CD4-positive, CD25-positive, alpha-beta regulatory T cell (primary cell): ENCODE data around the gene MICAL2. TPM values are rescaled to one million over a fixed set of nuclear protein-coding genes. Genes with fewer than 3 reads are reported as not detected.

Experiments
- ATAC-seq, 2 donors: fragments of 150-1000 bp; cut with Tn5 transposase; one replicate each; pipeline ENCODE4 v1.10.0; 2021; ENCODE audit warnings: low read depth in 2 of 2, moderate number of reproducible peaks in 2 of 2, moderate library complexity in 1 of 2
- DNase-seq, 3 donors: peaks; one replicate each; pipeline versions ENCODE4 v3.0.0 to v3.0.0-alpha.2; 2012 to 2022; ENCODE audit warnings: mixed read lengths in 1 of 3
- H3K27ac ChIP-seq: one replicate; pipeline ENCODE4 v1.7.0; 2013; ENCODE audit warnings: mild to moderate bottlenecking, low read length; ENCODE audit not compliant: insufficient read depth, poor library complexity, severe bottlenecking
- H3K27me3 ChIP-seq: one replicate; pipeline ENCODE4 v1.7.0; 2013; ENCODE audit warnings: low read length; ENCODE audit not compliant: control insufficient read depth, insufficient read depth
- H3K36me3 ChIP-seq: one replicate; pipeline ENCODE4 v1.7.0; 2013; ENCODE audit warnings: mild to moderate bottlenecking, low read length, moderate library complexity; ENCODE audit not compliant: control insufficient read depth, insufficient read depth
- H3K4me1 ChIP-seq: 2 replicates; pipeline ENCODE4 v1.7.0; 2013; ENCODE audit warnings: mild to moderate bottlenecking, low read length; ENCODE audit not compliant: insufficient read depth, control insufficient read depth, poor library complexity, severe bottlenecking
- H3K4me3 ChIP-seq: one replicate; pipeline ENCODE4 v1.7.0; 2013; ENCODE audit warnings: low read depth, mild to moderate bottlenecking, low read length, moderate library complexity
- H3K9me3 ChIP-seq, 2 experiments: 1 replicate in 1 of 2; 2 replicates in 1 of 2; pipeline ENCODE4 v1.7.0; 2013; ENCODE audit warnings: low read length in 2 of 2, mild to moderate bottlenecking in 1 of 2, moderate library complexity in 1 of 2; ENCODE audit not compliant: control insufficient read depth in 2 of 2
- H3K27ac Mint-ChIP-seq, 3 donors: one replicate each; pipeline ENCODE4 v1.8.0; 2020 to 2022; ENCODE audit warnings: mild to moderate bottlenecking in 3 of 3, mixed read lengths in 3 of 3, moderate library complexity in 2 of 3
- H3K27me3 Mint-ChIP-seq: one replicate; pipeline ENCODE4 v1.8.0; 2022; ENCODE audit warnings: mild to moderate bottlenecking, mixed read lengths
- H3K36me3 Mint-ChIP-seq: one replicate; pipeline ENCODE4 v1.8.0; 2020; ENCODE audit warnings: mixed read lengths
- H3K4me1 Mint-ChIP-seq, 4 donors: one replicate each; pipeline ENCODE4 v1.8.0; 2020 to 2022; ENCODE audit warnings: mixed read lengths in 4 of 4, mild to moderate bottlenecking in 1 of 4
- H3K4me3 Mint-ChIP-seq, 4 donors: one replicate each; pipeline ENCODE4 v1.8.0; 2020 to 2022; ENCODE audit warnings: mild to moderate bottlenecking in 4 of 4, mixed read lengths in 4 of 4, moderate library complexity in 3 of 4
- H3K9me3 Mint-ChIP-seq, 7 donors: one replicate each; pipeline ENCODE4 v1.8.0; 2020 to 2022; ENCODE audit warnings: mixed read lengths in 7 of 7, mild to moderate bottlenecking in 3 of 7, moderate library complexity in 2 of 7
- polyA plus RNA-seq, 4 donors: library from polyadenylated mRNA; unstranded; fragments of 300-500 nt; fragmentation: Illumina TruSeq; gene quantifications; one replicate each; pipeline ENCODE4 v1.2.3, GENCODE V29; 2021
- total RNA-seq: library from RNA; stranded (reverse); gene quantifications from one replicate; pipeline ENCODE4 v1.2.3, GENCODE V29; 2022

The MICAL2 gene
- total and polyA plus RNA-seq, 5 donors from 2014 or later = 15.9 to 67.5 (median 24.4) TPM

GRCh38 chr11:12066799-12067508, 43.4 kb upstream of the MICAL2 start:
- no peak for ATAC-seq
- no peak for DNase-seq
- peaks cover 0 to 2% (median 0%) of the 10 kb centered on the region in 4 donors for H3K4me1 Mint-ChIP-seq
- peaks cover 0 to 4% (median 0%) of the 10 kb centered on the region in 7 donors for H3K9me3 Mint-ChIP-seq
- H3K27me3 Mint-ChIP-seq = peaks cover 19% of the 10 kb centered on the region
- no peaks in the 10 kb centered on the region for H3K4me1 ChIP-seq
- H3K27me3 ChIP-seq = no peaks in the 10 kb centered on the region
- no peak overlapping the region for H3K4me3 ChIP-seq
- no peaks in the 10 kb centered on the region for H3K9me3 ChIP-seq
- no peak overlapping the region for H3K4me3 Mint-ChIP-seq
- no peak overlapping the region for H3K27ac Mint-ChIP-seq
- no peaks in the 10 kb centered on the region for H3K36me3 ChIP-seq
- no peaks in the 10 kb centered on the region for H3K36me3 Mint-ChIP-seq
- no peak overlapping the region for H3K27ac ChIP-seq

GRCh38 chr11:12067796-12068357, 42.5 kb upstream of the MICAL2 start:
- DNase-seq = no peak
- Mint-ChIP-seq H3K4me1 (no peaks in the 10 kb centered on the region), H3K27ac (no peak overlapping the region), H3K4me3 (no peak overlapping the region), H3K27me3 (peaks cover 19% of the 10 kb centered on the region), H3K36me3 (no peaks in the 10 kb centered on the region), H3K9me3 (peaks cover 0 to 6% (median 0%) of the 10 kb centered on the region in 7 donors)
- Histone ChIP-seq H3K27me3 (no peaks in the 10 kb centered on the region), H3K4me3 (no peak overlapping the region), H3K27ac (no peak overlapping the region), H3K9me3 (no peaks in the 10 kb centered on the region), H3K4me1 (no peaks in the 10 kb centered on the region), H3K36me3 (no peaks in the 10 kb centered on the region)
- ATAC-seq = no peak

- DNase-seq = no peak
- Histone ChIP-seq H3K4me3 (no peak overlapping the region), H3K36me3 (no peaks in the 10 kb centered on the region), H3K9me3 (no peaks in the 10 kb centered on the region), H3K4me1 (no peaks in the 10 kb centered on the region), H3K27me3 (no peaks in the 10 kb centered on the region), H3K27ac (no peak overlapping the region)
- Mint-ChIP-seq H3K27me3 (peaks cover 19% of the 10 kb centered on the region), H3K36me3 (no peaks in the 10 kb centered on the region), H3K9me3 (peaks cover 0 to 7% (median 0%) of the 10 kb centered on the region in 7 donors), H3K4me3 (no peak overlapping the region), H3K4me1 (no peaks in the 10 kb centered on the region), H3K27ac (no peak overlapping the region)
- ATAC-seq = no peak
Measured at GRCh38 chr11:12069066-12069676, 41.2 kb upstream of the MICAL2 start.

GRCh38 chr11:12070446-12071267, 39.7 kb upstream of the MICAL2 start:
- H3K4me1 ChIP-seq = no peaks in the 10 kb centered on the region
- H3K27ac ChIP-seq = no peak overlapping the region
- H3K36me3 ChIP-seq = no peaks in the 10 kb centered on the region
- Mint-ChIP-seq H3K4me1 (no peaks in the 10 kb centered on the region), H3K4me3 (no peak overlapping the region), H3K27me3 (peaks cover 14% of the 10 kb centered on the region), H3K9me3 (peaks cover 0 to 7% (median 0%) of the 10 kb centered on the region in 7 donors), H3K36me3 (no peaks in the 10 kb centered on the region), H3K27ac (no peak overlapping the region)
- DNase-seq (no peak), ATAC-seq (no peak)
- no peak overlapping the region for H3K4me3 ChIP-seq
- no peaks in the 10 kb centered on the region for H3K9me3 ChIP-seq
- no peaks in the 10 kb centered on the region for H3K27me3 ChIP-seq

- no peaks in the 10 kb centered on the region for H3K36me3 ChIP-seq
- ATAC-seq = no peak
- H3K36me3 Mint-ChIP-seq = no peaks in the 10 kb centered on the region
- no peaks in the 10 kb centered on the region for H3K27me3 ChIP-seq
- no peak overlapping the region for H3K4me3 ChIP-seq
- DNase-seq = no peak
- H3K4me1 Mint-ChIP-seq = no peaks in the 10 kb centered on the region
- no peak overlapping the region for H3K27ac ChIP-seq
- H3K4me1 ChIP-seq = no peaks in the 10 kb centered on the region
- peaks cover 7% of the 10 kb centered on the region for H3K27me3 Mint-ChIP-seq
- H3K27ac Mint-ChIP-seq = no peak overlapping the region
- no peaks in the 10 kb centered on the region for H3K9me3 ChIP-seq
- peaks cover 0 to 7% (median 0%) of the 10 kb centered on the region in 7 donors for H3K9me3 Mint-ChIP-seq
- H3K4me3 Mint-ChIP-seq = no peak overlapping the region
Measured at GRCh38 chr11:12071574-12071973, 38.8 kb upstream of the MICAL2 start.

- Histone ChIP-seq H3K4me1 (no peaks in the 10 kb centered on the region), H3K27ac (no peak overlapping the region), H3K4me3 (no peak overlapping the region), H3K36me3 (no peaks in the 10 kb centered on the region), H3K27me3 (no peaks in the 10 kb centered on the region), H3K9me3 (no peaks in the 10 kb centered on the region)
- Mint-ChIP-seq H3K36me3 (no peaks in the 10 kb centered on the region), H3K4me3 (no peak overlapping the region), H3K4me1 (no peaks in the 10 kb centered on the region), H3K27ac (no peak overlapping the region), H3K9me3 (peaks cover 0 to 3% (median 0%) of the 10 kb centered on the region in 7 donors), H3K27me3 (peaks cover 9% of the 10 kb centered on the region)
- no peak for DNase-seq
- ATAC-seq = no peak
Measured at GRCh38 chr11:12073436-12073835, 37.0 kb upstream of the MICAL2 start.

- no peaks in the 10 kb centered on the region for H3K4me1 Mint-ChIP-seq
- no peak overlapping the region for H3K27ac Mint-ChIP-seq
- no peak overlapping the region for H3K4me3 Mint-ChIP-seq
- DNase-seq = no peak
- no peak overlapping the region for H3K4me3 ChIP-seq
- no peaks in the 10 kb centered on the region for H3K4me1 ChIP-seq
- no peaks in the 10 kb centered on the region for H3K36me3 ChIP-seq
- ATAC-seq = no peak
- no peaks in the 10 kb centered on the region for H3K27me3 ChIP-seq
- H3K27ac ChIP-seq = no peak overlapping the region
- no peaks in the 10 kb centered on the region for H3K36me3 Mint-ChIP-seq
- no peaks in the 10 kb centered on the region for H3K9me3 ChIP-seq
- peaks cover 0 to 3% (median 0%) of the 10 kb centered on the region in 7 donors for H3K9me3 Mint-ChIP-seq
- peaks cover 10% of the 10 kb centered on the region for H3K27me3 Mint-ChIP-seq
Measured at GRCh38 chr11:12073886-12074285, 36.5 kb upstream of the MICAL2 start.
